Measurements from ENCODE around the gene SMYD3.

- TF ChIP-seq, protein P1, sequence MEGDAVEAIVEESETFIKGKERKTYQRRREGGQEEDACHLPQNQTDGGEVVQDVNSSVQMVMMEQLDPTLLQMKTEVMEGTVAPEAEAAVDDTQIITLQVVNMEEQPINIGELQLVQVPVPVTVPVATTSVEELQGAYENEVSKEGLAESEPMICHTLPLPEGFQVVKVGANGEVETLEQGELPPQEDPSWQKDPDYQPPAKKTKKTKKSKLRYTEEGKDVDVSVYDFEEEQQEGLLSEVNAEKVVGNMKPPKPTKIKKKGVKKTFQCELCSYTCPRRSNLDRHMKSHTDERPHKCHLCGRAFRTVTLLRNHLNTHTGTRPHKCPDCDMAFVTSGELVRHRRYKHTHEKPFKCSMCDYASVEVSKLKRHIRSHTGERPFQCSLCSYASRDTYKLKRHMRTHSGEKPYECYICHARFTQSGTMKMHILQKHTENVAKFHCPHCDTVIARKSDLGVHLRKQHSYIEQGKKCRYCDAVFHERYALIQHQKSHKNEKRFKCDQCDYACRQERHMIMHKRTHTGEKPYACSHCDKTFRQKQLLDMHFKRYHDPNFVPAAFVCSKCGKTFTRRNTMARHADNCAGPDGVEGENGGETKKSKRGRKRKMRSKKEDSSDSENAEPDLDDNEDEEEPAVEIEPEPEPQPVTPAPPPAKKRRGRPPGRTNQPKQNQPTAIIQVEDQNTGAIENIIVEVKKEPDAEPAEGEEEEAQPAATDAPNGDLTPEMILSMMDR (IDR thresholded peaks at IDR 0.05 in 8 of 11, conservative IDR thresholded peaks at IDR 0.05 in 3 of 11), result no peak
- TF ChIP-seq POLR2A (IDR thresholded peaks at IDR 0.05) (no peak), POLR2AphosphoS5 (IDR thresholded peaks at IDR 0.05) (no peak)
These were observed 188.5 kb downstream of the SMYD3 start for GRCh38 chr1:246318622-246319021.

Data from spleen (tissue), 7 donors.